HL-60 (cell line): Measurements from ENCODE around the gene COP1.

ENCODE experiments used
- DNase-seq, 2 experiments: peaks; one replicate each; pipeline ENCODE4 v3.0.0-alpha.2; 2010 to 2020; ENCODE audit warnings: low read depth in 1 of 2, low spot score in 1 of 2
- H3K27ac ChIP-seq: fragments of 250-450 bp; sonication (Bioruptor Pico); replicated peaks from 2 replicates; pipeline ENCODE4 v1.5.1; 2020; ENCODE audit warnings: mild to moderate bottlenecking, moderate library complexity
- H3K27me3 ChIP-seq: fragments of 250-450 bp; sonication (Bioruptor Pico); 2 replicates; pipeline ENCODE4 v1.5.1; 2021; ENCODE audit warnings: mild to moderate bottlenecking, moderate library complexity; ENCODE audit not compliant: insufficient read depth, poor library complexity, severe bottlenecking
- H3K4me3 ChIP-seq: replicated peaks from 2 replicates; pipeline ENCODE4 v1.5.1; 2011; ENCODE audit warnings: mild to moderate bottlenecking, control low read depth, low read length; ENCODE audit not compliant: insufficient read depth
- GABPA ChIP-seq: IDR thresholded peaks from 2 replicates; pipeline ENCODE4 v1.6.1; 2012; ENCODE audit warnings: low read depth
- POLR2AphosphoS5 ChIP-seq: IDR thresholded peaks from 2 replicates; pipeline ENCODE4 v1.6.1; 2012; ENCODE audit warnings: low read depth
- SPI1 ChIP-seq: IDR thresholded peaks from 2 replicates; pipeline ENCODE4 v1.6.1; 2012; ENCODE audit warnings: low read depth, mild to moderate bottlenecking, borderline replicate concordance
- TF ChIP-seq, protein P1 (sequence below): IDR thresholded peaks from 2 replicates; pipeline ENCODE4 v1.6.1; 2012; ENCODE audit warnings: low read depth; ENCODE audit not compliant: insufficient replicate concordance
- TF ChIP-seq, protein P2 (sequence below): IDR thresholded peaks from one replicate; pipeline ENCODE4 v1.5.1; 2011; ENCODE audit warnings: low read length, control low read depth, inconsistent platforms; ENCODE audit not compliant: insufficient read depth

The COP1 gene

DNA sequence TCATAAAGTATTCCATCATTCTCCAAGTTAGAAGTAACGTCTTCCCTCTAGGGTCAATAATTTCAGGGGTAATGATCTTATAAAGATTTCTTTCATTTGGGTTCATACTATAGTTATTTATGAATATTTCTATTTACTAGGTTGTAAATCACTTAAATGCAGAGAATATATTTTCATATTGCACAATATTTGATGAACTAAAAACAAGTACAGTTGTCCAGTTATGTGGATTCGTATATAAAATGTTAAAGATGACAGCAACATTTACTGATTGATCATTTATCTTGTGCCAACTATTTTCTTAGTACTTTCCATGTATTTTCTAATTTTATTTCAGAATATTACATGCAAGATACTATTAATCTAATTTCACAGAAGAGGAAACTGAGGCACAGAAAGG, 243.3 kb downstream of the COP1 start:
- no peak overlapping the region for H3K4me3 ChIP-seq
- DNase-seq, result no peak
- no peaks in the 10 kb centered on the region for H3K27me3 ChIP-seq
- TF ChIP-seq POLR2AphosphoS5 (no peak), GABPA (no peak), SPI1 (no peak)
- TF ChIP-seq, protein P1, sequence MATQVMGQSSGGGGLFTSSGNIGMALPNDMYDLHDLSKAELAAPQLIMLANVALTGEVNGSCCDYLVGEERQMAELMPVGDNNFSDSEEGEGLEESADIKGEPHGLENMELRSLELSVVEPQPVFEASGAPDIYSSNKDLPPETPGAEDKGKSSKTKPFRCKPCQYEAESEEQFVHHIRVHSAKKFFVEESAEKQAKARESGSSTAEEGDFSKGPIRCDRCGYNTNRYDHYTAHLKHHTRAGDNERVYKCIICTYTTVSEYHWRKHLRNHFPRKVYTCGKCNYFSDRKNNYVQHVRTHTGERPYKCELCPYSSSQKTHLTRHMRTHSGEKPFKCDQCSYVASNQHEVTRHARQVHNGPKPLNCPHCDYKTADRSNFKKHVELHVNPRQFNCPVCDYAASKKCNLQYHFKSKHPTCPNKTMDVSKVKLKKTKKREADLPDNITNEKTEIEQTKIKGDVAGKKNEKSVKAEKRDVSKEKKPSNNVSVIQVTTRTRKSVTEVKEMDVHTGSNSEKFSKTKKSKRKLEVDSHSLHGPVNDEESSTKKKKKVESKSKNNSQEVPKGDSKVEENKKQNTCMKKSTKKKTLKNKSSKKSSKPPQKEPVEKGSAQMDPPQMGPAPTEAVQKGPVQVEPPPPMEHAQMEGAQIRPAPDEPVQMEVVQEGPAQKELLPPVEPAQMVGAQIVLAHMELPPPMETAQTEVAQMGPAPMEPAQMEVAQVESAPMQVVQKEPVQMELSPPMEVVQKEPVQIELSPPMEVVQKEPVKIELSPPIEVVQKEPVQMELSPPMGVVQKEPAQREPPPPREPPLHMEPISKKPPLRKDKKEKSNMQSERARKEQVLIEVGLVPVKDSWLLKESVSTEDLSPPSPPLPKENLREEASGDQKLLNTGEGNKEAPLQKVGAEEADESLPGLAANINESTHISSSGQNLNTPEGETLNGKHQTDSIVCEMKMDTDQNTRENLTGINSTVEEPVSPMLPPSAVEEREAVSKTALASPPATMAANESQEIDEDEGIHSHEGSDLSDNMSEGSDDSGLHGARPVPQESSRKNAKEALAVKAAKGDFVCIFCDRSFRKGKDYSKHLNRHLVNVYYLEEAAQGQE, result no peak
- TF ChIP-seq, protein P2, sequence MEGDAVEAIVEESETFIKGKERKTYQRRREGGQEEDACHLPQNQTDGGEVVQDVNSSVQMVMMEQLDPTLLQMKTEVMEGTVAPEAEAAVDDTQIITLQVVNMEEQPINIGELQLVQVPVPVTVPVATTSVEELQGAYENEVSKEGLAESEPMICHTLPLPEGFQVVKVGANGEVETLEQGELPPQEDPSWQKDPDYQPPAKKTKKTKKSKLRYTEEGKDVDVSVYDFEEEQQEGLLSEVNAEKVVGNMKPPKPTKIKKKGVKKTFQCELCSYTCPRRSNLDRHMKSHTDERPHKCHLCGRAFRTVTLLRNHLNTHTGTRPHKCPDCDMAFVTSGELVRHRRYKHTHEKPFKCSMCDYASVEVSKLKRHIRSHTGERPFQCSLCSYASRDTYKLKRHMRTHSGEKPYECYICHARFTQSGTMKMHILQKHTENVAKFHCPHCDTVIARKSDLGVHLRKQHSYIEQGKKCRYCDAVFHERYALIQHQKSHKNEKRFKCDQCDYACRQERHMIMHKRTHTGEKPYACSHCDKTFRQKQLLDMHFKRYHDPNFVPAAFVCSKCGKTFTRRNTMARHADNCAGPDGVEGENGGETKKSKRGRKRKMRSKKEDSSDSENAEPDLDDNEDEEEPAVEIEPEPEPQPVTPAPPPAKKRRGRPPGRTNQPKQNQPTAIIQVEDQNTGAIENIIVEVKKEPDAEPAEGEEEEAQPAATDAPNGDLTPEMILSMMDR, result no peak
- H3K27ac ChIP-seq, result no peak overlapping the region

DNA sequence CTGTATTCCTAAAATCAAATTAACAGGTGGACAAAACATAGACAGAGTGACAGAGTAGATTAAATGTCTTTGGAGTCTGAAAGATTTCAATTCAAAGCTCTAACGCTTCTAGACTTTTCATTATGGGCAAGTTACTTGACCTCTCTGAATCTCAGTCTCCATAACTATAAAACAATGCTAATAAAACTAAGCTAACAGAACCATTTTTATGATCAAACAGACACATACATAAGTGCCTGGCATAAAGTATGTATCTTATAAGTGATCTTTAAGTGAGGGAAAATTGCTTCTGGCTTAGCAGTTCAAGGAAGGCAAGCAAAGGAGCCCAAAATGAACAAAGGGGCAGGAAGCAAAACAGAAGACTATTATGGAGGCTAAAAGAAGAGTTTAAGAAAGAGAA, 246.9 kb downstream of the COP1 start:
- Histone ChIP-seq H3K27ac (no peak overlapping the region), H3K27me3 (no peaks in the 10 kb centered on the region), H3K4me3 (no peak overlapping the region)
- no peak for TF ChIP-seq SPI1
- TF ChIP-seq, protein P1, result no peak
- no peak for TF ChIP-seq POLR2AphosphoS5
- TF ChIP-seq GABPA, result no peak
- TF ChIP-seq, protein P2, result no peak
- no peak for DNase-seq

DNA sequence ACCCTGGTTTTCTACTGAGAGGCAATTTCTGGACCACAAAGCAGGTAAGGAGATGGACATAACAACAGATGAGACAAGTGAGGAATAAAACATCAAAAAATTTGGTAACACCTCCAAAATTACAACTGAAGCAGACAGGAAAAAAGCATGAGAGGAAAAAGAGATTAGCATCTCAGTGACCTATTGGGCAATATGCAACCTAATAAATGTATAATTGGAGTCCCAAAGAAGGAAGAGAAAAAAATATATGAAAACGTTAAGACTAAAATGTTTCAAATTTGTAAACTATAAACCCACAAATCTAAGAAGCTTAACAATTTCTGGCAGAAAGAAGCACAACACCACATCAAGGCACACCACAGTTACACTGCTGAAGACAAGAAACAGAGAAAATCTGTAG, 255.5 kb downstream of the COP1 start:
- H3K27me3 ChIP-seq, result no peaks in the 10 kb centered on the region
- H3K27ac ChIP-seq, result no peak overlapping the region
- TF ChIP-seq SPI1 (no peak), GABPA (no peak), POLR2AphosphoS5 (no peak)
- TF ChIP-seq, protein P1, result no peak
- TF ChIP-seq, protein P2, result no peak
- H3K4me3 ChIP-seq, result no peak overlapping the region
- DNase-seq, result no peak
